ENCODE results near the gene MAML2. TPM values are rescaled to one million over a fixed set of nuclear protein-coding genes. Genes with fewer than 3 reads are reported as not detected.

MAML2 gene
- total RNA-seq, 3 donors from 2014 or later, result 45.6 to 82.8 (median 68.2) TPM

DNA sequence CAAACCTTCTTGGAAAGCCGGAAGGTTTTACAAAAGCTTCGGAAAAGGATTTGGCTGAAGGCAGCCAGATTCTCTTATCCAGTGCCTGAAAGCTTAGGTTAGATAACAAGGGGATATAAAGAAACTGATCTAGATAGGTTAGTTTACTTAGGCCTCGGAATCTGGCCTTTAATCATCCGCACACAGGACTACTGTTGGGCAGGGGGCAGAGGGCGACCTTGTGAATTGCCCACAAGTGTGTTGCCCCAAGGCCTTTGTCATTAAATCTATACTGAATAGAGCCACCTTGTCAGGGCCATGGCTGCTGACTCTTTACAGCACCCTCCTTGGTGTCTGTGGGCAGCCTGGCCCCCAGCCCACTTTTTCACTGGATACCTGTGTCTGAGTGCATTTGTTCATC lies 409.4 kb downstream of the MAML2 start:
- DNase-seq (ENCODE audit: low spot score in 2 of 2), result no peak
- Histone ChIP-seq H3K36me3 (no peaks in the 10 kb centered on the region), H3K27me3 (no peaks in the 10 kb centered on the region), H3K27ac (no peak overlapping the region), H3K9me3 (peaks cover 0 to 17% of the 10 kb centered on the region in 2 donors), H3K4me3 (no peak overlapping the region), H3K4me1 (no peaks in the 10 kb centered on the region)
- intact Hi-C loops (cut with DNase I; ENCODE audit: low total_unique reads), result no loop called here
- TF ChIP-seq CTCF (IDR thresholded peaks at IDR 0.05), result no peak
- TF ChIP-seq POLR2AphosphoS5 (IDR thresholded peaks at IDR 0.05), result no peak

GRCh38 chr11:95931916-95932315 lies 411.1 kb downstream of the MAML2 start:
- Histone ChIP-seq H3K27ac (no peak overlapping the region), H3K4me1 (no peaks in the 10 kb centered on the region), H3K36me3 (no peaks in the 10 kb centered on the region), H3K9me3 (peaks cover 0 to 13% of the 10 kb centered on the region in 2 donors), H3K4me3 (no peak overlapping the region), H3K27me3 (no peaks in the 10 kb centered on the region)
- intact Hi-C loops (cut with DNase I; ENCODE audit: low total_unique reads), result no loop called here
- DNase-seq (ENCODE audit: low spot score in 2 of 2), result no peak
- TF ChIP-seq POLR2A (IDR thresholded peaks at IDR 0.05) (no peak), CTCF (IDR thresholded peaks at IDR 0.05) (no peak)

- DNase-seq (ENCODE audit: low spot score in 2 of 2), result no peak
- Histone ChIP-seq H3K27me3 (no peaks in the 10 kb centered on the region), H3K27ac (no peak overlapping the region), H3K4me3 (no peak overlapping the region), H3K9me3 (peaks cover 0 to 11% of the 10 kb centered on the region in 2 donors), H3K36me3 (no peaks in the 10 kb centered on the region), H3K4me1 (no peaks in the 10 kb centered on the region)
- intact Hi-C loops (cut with DNase I; ENCODE audit: low total_unique reads), result no loop called here
- TF ChIP-seq CTCF (IDR thresholded peaks at IDR 0.05) (no peak), POLR2AphosphoS5 (IDR thresholded peaks at IDR 0.05) (no peak), POLR2A (IDR thresholded peaks at IDR 0.05) (no peak)
Measured at GRCh38 chr11:95930948-95931347, 412.0 kb downstream of the MAML2 start.

GRCh38 chr11:95926726-95927125 lies 416.3 kb downstream of the MAML2 start:
- intact Hi-C loops (cut with DNase I; ENCODE audit: low total_unique reads), result no loop called here
- Histone ChIP-seq H3K27me3 (no peaks in the 10 kb centered on the region), H3K36me3 (no peaks in the 10 kb centered on the region), H3K4me1 (peaks cover 0 to 6% of the 10 kb centered on the region in 2 donors), H3K4me3 (no peak overlapping the region), H3K9me3 (peaks cover 0 to 11% of the 10 kb centered on the region in 2 donors), H3K27ac (no peak overlapping the region)
- no peak for TF ChIP-seq CTCF (IDR thresholded peaks at IDR 0.05)
- TF ChIP-seq POLR2A (IDR thresholded peaks at IDR 0.05), result no peak
- no peak for TF ChIP-seq POLR2AphosphoS5 (IDR thresholded peaks at IDR 0.05)
- DNase-seq (ENCODE audit: low spot score in 2 of 2), result no peak

Other genes with a start within 250 kb of the MAML2 start
- 10 to 100 TPM; 27.2 to 30.7 (median 29.5) TPM for gene CCDC82, start 46.7 kb upstream of the MAML2 start, total RNA-seq
- 10 to 100 TPM in 1 of 3 donors, 1 to 10 TPM in 2; 6.7 to 11.4 (median 9.2) TPM for gene JRKL, start 46.8 kb upstream of the MAML2 start, total RNA-seq